ENCODE results near the gene SOX2. TPM values are rescaled to one million over a fixed set of nuclear protein-coding genes. Genes with fewer than 3 reads are reported as not detected.

SOX2 gene
- total RNA-seq, 1 experiment from 2014 or later = 307 TPM

DNA sequence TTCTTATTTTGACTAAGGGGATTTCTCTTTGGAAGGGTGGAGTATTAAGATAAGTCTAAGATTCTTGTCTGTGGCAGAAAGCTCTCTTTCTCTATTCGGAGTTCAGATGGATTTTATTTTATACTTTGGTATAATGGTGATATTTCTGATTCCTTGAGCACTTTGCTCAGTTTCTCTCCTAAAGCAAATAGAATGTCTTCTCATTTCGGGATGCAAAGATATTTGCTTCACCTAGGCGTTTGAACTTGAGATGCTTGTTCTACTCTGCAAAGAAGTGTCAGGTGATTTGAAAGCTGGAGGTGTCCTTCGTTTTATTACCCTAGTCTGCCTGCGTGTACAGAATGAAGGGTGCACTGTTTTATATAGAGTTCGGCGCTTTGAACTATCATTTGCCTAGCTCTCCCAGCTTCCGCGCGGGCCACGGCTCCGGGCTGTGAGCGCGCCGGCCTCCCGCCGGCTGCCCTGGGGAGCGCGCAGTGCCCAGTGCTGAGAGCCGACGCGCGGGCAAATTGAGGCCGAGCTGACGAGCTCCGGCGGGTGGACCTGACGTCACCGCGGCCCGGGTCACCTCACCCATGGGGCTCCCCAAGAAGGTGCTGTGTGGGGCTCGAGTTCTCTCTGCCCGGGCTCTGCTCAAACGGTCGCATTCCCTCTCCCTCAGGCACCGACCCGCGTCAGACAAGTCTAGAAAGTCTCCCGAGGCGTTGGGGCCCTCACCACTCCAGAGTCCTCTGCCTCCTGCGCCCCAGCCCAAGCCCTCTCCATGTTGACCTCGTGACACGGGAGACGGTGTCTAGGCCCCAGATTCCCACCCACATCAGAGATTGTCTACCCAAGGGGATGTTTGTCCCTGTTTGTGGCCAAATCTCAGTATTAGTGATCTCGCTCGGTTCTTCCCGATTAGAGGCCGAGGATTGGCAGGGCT is 7.5 kb downstream of the SOX2 start:
- H3K56ac ChIP-seq (ENCODE audit: insufficient read length, low read depth, low read length) = no peak overlapping the region
- H4K8ac ChIP-seq (replicated peaks; ENCODE audit: insufficient read length, low read depth, low read length) = no peak overlapping the region
- H3K36me3 Mint-ChIP-seq (ENCODE audit: insufficient read depth in 1 of 3, low read depth in 3 of 3) = peaks cover 16 to 75% (median 71%) of the 10 kb centered on the region in 3 experiments
- peaks cover 4% of the 10 kb centered on the region for H3K23me2 ChIP-seq (ENCODE audit: insufficient read length, low read depth, low read length, poor library complexity, severe bottlenecking)
- no peak overlapping the region for H2BK20ac ChIP-seq (ENCODE audit: low read depth, low read length, poor library complexity, severe bottlenecking)
- no CpG with 5 or more reads among the region's 48 CpGs for WGBS (ENCODE audit: extremely low coverage, insufficient read length, low lambda C conversion rate)
- H4K5ac ChIP-seq (ENCODE audit: insufficient read length, low read depth, low read length) = no peak overlapping the region
- H4K91ac ChIP-seq (ENCODE audit: insufficient read length, low read depth, low read length) = peak overlapping the region; percentile 74
- H3K14ac ChIP-seq (ENCODE audit: insufficient read depth, low read length) = no peak overlapping the region; the same call in 1 of the 2 replicates
- H3K4me1 ChIP-seq (ENCODE audit: insufficient read depth, low read length) = peaks cover 20% of the 10 kb centered on the region
- H3K27me3 Mint-ChIP-seq (ENCODE audit: low read depth) = no peaks in the 10 kb centered on the region
- H3K18ac ChIP-seq (ENCODE audit: insufficient read length, low read depth, low read length) = no peak overlapping the region
- H3K9me3 ChIP-seq (ENCODE audit: control insufficient read depth, low read depth, low read length) = no peaks in the 10 kb centered on the region
- peaks cover under 1 to 3% of the 10 kb centered on the region in 2 experiments; a peak in 2 of 5 replicates for H3K9me3 Mint-ChIP-seq
- H3K27ac Mint-ChIP-seq = peak overlapping the region; percentile 56 to 100 (median 94); a peak in 6 of 7 replicates
- DNase-seq = no peak
- no peak overlapping the region for H3K4ac ChIP-seq (ENCODE audit: low read depth, low read length)
- H2BK120ac ChIP-seq (ENCODE audit: low read depth, low read length, poor library complexity, severe bottlenecking) = no peak overlapping the region
- H2BK12ac ChIP-seq (ENCODE audit: insufficient read length, low read depth, low read length) = no peak overlapping the region
- H3K23ac ChIP-seq (ENCODE audit: insufficient read length, low read depth, low read length) = no peak overlapping the region
- H2BK5ac ChIP-seq (ENCODE audit: insufficient read length, low read length) = no peak overlapping the region
- H3K79me2 ChIP-seq (ENCODE audit: insufficient read depth, low read length) = peaks cover 15% of the 10 kb centered on the region; the same call in 1 of the 2 replicates
- no peak overlapping the region for H3K27ac ChIP-seq (ENCODE audit: insufficient read length, low read depth, low read length)
- no peak overlapping the region for H3K4me2 ChIP-seq (ENCODE audit: insufficient read depth, insufficient read length, low read length)
- TF ChIP-seq, protein P1, sequence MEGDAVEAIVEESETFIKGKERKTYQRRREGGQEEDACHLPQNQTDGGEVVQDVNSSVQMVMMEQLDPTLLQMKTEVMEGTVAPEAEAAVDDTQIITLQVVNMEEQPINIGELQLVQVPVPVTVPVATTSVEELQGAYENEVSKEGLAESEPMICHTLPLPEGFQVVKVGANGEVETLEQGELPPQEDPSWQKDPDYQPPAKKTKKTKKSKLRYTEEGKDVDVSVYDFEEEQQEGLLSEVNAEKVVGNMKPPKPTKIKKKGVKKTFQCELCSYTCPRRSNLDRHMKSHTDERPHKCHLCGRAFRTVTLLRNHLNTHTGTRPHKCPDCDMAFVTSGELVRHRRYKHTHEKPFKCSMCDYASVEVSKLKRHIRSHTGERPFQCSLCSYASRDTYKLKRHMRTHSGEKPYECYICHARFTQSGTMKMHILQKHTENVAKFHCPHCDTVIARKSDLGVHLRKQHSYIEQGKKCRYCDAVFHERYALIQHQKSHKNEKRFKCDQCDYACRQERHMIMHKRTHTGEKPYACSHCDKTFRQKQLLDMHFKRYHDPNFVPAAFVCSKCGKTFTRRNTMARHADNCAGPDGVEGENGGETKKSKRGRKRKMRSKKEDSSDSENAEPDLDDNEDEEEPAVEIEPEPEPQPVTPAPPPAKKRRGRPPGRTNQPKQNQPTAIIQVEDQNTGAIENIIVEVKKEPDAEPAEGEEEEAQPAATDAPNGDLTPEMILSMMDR (conservative IDR thresholded peaks at IDR 0.05) = no peak
- H2AK5ac ChIP-seq (ENCODE audit: insufficient read length, low read length) = no peak overlapping the region
- H3K4me3 Mint-ChIP-seq = peak overlapping the region in 1 of 2 experiments; percentile 51; a peak in 3 of 5 replicates
- H2AFZ ChIP-seq (ENCODE audit: low read length) = no peak overlapping the region
- no peaks in the 10 kb centered on the region for H4K20me1 ChIP-seq (ENCODE audit: control insufficient read depth, insufficient read depth, insufficient read length)
- peaks cover 76% of the 10 kb centered on the region in 2 experiments for H3K4me1 Mint-ChIP-seq
- no peaks in the 10 kb centered on the region for H3K79me1 ChIP-seq (ENCODE audit: insufficient read depth, low read depth, low read length, poor library complexity, severe bottlenecking)
- 0 out of 2 replicates have a peak overlapping the region, but pooled peaks have one; percentile 45 for H2BK15ac ChIP-seq (ENCODE audit: low read depth, low read length)
- H3T11ph ChIP-seq (ENCODE audit: low read length) = no peak overlapping the region
- H3K9ac ChIP-seq (ENCODE audit: extremely low read depth, insufficient read length, low read length) = no peak overlapping the region
- peaks cover 4% of the 10 kb centered on the region; the same call in 1 of the 2 replicates for H3K27me3 ChIP-seq (ENCODE audit: insufficient read depth, low read length)

Data from H9 (cell line).